Hippocampal formation (tissue), 2 donors: Measurements from ENCODE around the gene PLEKHO2.

ENCODE experiments used
- DNase-seq, 2 donors: peaks; one replicate each; lab custom pipeline; 2025; lab: John Stamatoyannopoulos, UW

The PLEKHO2 gene

DNA sequence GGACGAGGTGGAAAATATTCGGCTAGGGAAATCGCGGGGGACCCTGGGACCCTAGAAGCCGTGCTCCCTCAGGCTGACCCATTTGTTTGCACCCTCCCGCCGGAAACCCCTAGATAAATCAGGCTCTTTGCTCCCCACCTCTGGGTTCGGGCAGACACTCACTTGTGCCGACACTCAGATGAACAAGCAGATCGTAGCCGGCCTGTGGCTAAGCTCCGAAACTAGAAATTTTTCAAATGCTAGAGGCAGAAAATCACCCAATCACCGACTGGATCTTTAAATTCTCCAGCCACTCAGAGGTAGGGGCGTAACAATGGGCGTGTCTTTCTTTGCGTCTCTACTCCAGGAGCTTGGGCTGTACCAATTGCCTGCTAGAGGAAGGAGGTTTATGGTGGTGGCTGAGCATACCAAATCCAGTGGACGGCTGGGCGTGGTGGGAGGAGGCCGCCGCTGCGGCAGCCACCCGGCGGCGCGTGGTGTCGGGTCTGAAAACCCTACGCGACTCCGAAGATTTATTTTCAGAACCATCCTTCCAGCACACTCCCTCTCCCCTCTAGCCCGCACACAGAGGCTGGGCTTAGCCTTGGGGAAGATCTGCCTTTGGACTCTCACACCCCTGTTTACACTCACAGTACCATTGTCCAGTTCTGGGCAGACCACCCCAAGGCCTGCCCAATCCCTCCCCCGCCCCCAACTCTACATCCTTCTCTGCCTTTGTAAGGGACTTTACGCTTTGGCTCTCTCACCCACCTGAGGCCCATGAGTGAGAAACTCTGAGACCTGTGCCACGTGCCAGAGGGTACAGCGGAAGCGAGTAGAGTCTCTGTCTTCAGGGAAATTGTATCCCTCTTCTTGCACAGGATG is 16.1 kb upstream of the PLEKHO2 start, which contains the start of gene PIF1:
TSS of gene PIF1 (minus strand) at position 217 of the 864 bp plus-strand sequence. CDS start 1,312 bp downstream, outside the sequence.
- peak; percentile 84 to 98 for DNase-seq

DNA sequence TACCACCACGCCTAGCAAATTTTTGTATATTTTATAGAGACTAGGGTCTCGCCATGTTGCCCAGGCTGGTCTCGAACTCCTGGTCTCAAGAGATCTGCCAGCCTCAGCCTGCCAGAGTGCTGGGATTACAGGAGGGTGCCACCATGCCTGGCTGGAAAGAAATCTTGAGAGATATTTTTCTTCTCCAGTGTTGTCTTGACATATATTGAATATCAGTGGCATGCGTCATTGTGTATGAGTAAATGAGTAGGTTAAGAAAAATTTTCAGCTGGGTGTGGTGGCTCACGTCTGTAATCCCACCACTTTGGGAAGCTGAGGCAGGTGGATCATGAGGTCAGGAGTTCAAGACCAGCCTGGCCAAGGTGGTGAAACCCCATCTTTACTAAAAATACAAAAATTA is 12.7 kb upstream of the PLEKHO2 start:
- DNase-seq: no peak

GRCh38 chr15:64833690-64834089 is 8.0 kb upstream of the PLEKHO2 start:
- no peak for DNase-seq

- no peak for DNase-seq
Measured at GRCh38 chr15:64836023-64836536, 5.6 kb upstream of the PLEKHO2 start.

DNA sequence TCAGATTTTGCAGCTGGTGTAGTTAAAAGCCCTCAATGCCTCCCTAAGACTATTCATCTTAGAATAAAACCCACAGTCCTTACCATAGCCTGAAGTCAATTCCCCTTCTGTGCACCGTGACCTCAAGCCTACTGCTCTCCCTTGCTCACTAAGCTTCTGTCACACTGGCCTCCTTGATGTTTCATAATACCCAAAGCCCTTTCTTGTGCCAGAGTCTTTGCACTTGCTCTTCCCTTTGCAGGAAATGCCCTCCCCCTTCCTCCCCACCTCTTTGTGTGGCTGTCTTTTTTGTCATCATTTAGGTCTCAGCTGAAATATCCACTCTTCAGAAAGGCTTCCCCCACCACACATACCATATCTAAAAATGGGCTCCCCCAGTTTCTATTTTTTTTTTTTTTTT is 4.2 kb upstream of the PLEKHO2 start:
- peak; percentile 18 to 28 for DNase-seq

- DNase-seq: no peak
Measured at GRCh38 chr15:64841060-64841343, 713 bp upstream of the PLEKHO2 start.

GRCh38 chr15:64842096-64842939 is 603 bp downstream of the PLEKHO2 start:
- no peak for DNase-seq

DNA sequence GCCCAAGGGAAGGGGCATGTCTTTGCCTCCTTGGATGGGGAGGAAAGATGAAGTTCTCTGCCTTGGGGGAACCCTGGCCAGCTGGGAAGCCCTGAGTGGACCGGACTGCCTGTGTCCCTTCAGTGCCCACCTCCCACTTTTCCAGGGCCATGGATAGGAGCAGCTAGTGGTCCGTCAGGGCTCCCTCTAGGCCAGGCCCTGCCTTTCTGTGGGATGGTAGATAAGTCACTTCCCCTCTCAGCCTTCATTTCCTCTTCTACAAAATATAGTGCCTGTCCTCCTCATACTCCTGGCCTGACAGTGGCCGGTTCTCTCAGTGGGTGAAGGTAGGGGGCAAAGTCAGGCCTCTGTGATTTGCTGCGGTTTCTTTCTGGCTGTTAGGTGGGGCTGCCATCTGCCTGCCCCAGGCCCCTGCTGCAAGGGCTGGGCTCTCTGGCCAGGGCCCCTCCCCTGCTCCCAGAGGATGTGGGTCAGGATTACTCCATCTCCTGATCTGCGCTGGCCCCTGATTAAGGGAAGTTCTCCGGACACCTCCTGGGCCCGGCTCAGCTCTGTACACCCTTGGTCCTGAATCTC is 1.4 kb downstream of the PLEKHO2 start:
- DNase-seq: peak in 1 of 2 donors; percentile 19

- no peak for DNase-seq
Measured at GRCh38 chr15:64843991-64844390, 2.3 kb downstream of the PLEKHO2 start.

GRCh38 chr15:64844576-64845145 is 2.9 kb downstream of the PLEKHO2 start:
- DNase-seq: no peak

DNA sequence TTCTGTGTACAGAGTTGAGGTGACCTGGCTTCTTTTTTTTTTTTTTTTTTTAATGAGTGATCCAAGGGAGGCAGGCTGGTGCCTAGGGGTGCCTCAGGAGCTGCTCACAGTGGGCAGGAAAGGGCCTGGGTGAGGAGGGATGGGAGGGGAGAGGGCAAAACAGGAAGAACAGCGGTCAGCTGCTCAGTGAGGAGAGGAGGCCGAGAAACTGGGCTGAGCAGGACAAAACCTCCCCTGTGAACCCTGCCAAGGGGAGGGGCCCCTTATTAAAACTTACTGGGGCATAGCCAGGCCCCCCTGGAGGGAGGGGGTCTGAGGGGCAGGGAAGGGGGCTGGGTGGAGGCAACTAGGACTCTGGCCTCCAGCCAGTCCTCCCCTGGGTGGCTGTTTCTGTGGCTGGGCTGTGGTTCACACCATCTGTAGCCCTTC is 3.5 kb downstream of the PLEKHO2 start:
- peak; percentile 50 for DNase-seq

GRCh38 chr15:64845831-64846595 is 4.3 kb downstream of the PLEKHO2 start:
- no peak for DNase-seq

- DNase-seq: no peak
Measured at GRCh38 chr15:64847016-64847415, 5.3 kb downstream of the PLEKHO2 start.

- no peak for DNase-seq
Measured at GRCh38 chr15:64847448-64847847, 5.7 kb downstream of the PLEKHO2 start.

- no peak for DNase-seq
Measured at GRCh38 chr15:64847876-64848716, 6.4 kb downstream of the PLEKHO2 start.

- no peak for DNase-seq
Measured at GRCh38 chr15:64850778-64851502, 9.2 kb downstream of the PLEKHO2 start.

GRCh38 chr15:64851503-64851840 is 9.8 kb downstream of the PLEKHO2 start:
- DNase-seq: peak in 1 of 2 donors; percentile 26

DNA sequence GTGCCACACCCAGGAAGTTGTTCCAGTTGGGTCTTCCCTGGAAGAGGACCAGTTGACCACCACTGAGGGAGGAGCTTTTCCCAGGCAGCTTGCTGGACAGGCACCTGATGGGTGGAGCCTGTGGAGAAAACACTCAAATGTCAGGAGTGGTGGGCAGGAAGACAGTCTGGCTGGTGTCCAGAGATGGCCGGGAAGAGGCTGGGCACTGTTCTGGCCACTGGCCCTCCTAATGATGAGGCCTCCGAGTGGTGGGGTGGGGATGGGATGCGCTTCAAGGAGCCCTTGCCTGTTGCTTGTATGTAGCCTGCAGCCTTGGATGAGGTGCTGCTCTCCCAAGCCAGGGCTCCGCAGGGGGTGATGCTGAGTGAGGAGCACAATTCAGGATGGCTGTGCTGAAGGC is 12.3 kb downstream of the PLEKHO2 start:
- DNase-seq: no peak

DNA sequence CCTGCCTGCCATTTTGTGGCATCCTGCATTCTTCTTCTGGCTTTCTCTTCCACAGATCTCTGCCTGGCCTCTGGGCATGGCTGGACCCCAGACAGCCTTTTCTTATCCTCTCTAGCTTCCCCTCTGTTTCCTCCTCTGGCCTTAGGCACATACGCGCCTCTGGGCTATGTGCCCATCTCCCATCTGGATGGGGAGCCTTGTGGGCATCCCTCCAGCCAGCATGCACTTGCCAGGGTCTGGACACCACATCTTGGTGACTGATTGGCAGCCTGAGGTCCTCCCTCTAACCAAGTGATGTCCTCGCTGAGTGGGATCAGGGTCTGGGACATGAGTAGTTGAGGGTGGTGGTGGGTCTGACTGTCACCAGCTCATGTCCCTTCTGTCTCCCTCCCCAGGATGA is 12.8 kb downstream of the PLEKHO2 start:
- no peak for DNase-seq
